ENCODE measurements around the gene GPRASP3. TPM values are rescaled to one million over a fixed set of nuclear protein-coding genes. Genes with fewer than 3 reads are reported as not detected.

Gene GPRASP3
- total RNA-seq, 2 experiments from 2014 or later: 2.0 to 2.2 TPM

Other genes with a start within 250 kb of the GPRASP3 start
- gene TCP11X2, start 248.9 kb upstream of the GPRASP3 start, total RNA-seq: not detected
- under 1 TPM in 1 of 2 experiments, not detected in 1; 0.62 TPM for gene TMSB15A, start 204.0 kb upstream of the GPRASP3 start, total RNA-seq
- gene ARMCX5, start 121.2 kb upstream of the GPRASP3 start, total RNA-seq: 1 to 10 TPM; 7.1 to 8.2 TPM
- gene GPRASP1, start 69.3 kb upstream of the GPRASP3 start, total RNA-seq: 10 to 100 TPM; 12.7 to 14.0 TPM
- under 1 TPM; 0.77 to 0.89 TPM for gene GPRASP2, start 8.3 kb upstream of the GPRASP3 start, total RNA-seq
- gene RAB40AL, start 216.5 kb downstream of the GPRASP3 start, total RNA-seq: under 1 TPM; 0.33 to 0.60 TPM

All from activated naive CD8-positive, alpha-beta T cell treated with anti-CD3 and anti-CD28 coated beads, Interleukin-2, amount 10 ng/mL, durations not matched to agents 7 days and 5 days (primary cell).